Measurements from ENCODE around the gene MLN.

MLN gene

GRCh38 chr6:33790379-33790778, 13.4 kb downstream of the MLN start:
- DNase-seq (ENCODE audit: low read depth in 1 of 2, low spot score in 1 of 2) = no peak

- no peak for DNase-seq (ENCODE audit: low read depth in 1 of 2, low spot score in 1 of 2)
Measured at GRCh38 chr6:33789550-33789895, 14.3 kb downstream of the MLN start.

GRCh38 chr6:33788694-33789549, 14.9 kb downstream of the MLN start, which contains the start of gene LEMD2:
TSS of gene LEMD2 (minus strand) at chr6:33789130. CDS start at chr6:33789116, 14 bp downstream.
- peak; percentile 89 to 94 for DNase-seq (ENCODE audit: low read depth in 1 of 2, low spot score in 1 of 2)

- peak in 1 of 2 donors; percentile 37 for DNase-seq (ENCODE audit: low read depth in 1 of 2, low spot score in 1 of 2)
Measured at GRCh38 chr6:33787954-33788693, 15.7 kb downstream of the MLN start.

DNA sequence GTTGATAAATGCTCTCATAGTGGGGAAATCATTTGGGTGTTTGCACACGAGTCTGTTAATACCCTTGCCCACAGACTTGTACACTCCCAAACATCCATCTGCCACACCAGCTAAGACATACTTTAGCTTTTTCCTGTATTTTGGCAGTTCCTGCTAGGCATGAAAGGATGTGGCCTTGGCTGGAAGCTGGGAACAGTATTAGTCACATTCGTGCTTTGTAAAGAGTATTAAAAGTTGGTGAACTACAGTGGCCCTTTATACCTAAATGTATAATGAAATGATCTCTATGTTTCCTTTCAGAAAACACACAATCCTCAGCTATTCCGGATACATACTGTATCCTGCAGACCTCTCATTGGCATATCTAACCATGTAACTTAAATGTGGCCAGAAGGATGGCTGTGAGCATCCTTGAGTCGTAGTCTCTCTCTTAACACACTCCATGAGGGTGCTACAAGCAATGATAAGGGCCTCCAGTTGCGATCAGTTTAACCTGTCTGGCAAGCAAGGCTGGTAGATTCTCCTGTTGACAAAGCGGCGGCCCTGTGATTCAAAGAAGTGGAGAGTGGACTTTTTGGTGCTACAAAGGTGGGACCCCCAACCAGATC, 16.4 kb downstream of the MLN start:
- no peak for DNase-seq (ENCODE audit: low read depth in 1 of 2, low spot score in 1 of 2)

- DNase-seq (ENCODE audit: low read depth in 1 of 2, low spot score in 1 of 2) = no peak
Measured at GRCh38 chr6:33786736-33787135, 17.1 kb downstream of the MLN start.

- no peak for DNase-seq (ENCODE audit: low read depth in 1 of 2, low spot score in 1 of 2)
Measured at GRCh38 chr6:33785778-33786177, 18.0 kb downstream of the MLN start.

- DNase-seq (ENCODE audit: low read depth in 1 of 2, low spot score in 1 of 2) = no peak
Measured at GRCh38 chr6:33784787-33785186, 19.0 kb downstream of the MLN start.

DNA sequence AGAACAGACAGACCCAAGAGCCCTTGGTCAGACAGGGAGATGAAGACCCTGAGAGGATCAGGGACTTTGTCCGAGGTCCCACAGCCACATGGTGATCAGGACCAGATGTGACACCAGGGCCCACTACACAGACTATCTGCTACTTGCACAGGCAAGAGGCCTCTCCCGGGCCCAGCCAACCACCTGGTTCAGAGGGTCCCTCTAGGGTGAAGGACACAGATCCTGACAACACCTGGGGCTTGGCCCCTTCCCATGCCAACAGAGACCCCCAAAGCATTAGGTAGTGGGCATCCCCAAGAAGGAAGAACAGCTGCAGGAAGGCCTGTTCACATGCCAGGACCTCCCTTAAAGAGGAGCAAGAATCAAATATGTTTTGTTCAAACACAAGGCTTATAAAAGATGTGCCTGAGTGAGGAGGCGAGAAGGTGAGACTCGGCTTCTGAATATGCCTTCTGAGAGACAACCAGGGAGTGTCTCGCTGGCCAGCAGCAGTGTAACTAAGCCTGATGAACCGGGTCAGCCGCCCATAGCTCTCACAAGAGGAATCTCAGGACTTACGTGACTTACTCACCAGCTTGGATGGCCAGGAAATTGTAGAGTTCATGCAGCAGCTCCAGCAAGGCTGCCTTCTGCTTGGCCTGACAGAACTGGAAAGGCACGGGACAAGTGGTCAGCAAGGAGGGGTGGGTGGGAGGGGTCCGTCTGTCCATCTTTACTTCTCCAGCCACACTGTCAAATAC, 19.9 kb downstream of the MLN start:
- DNase-seq (ENCODE audit: low read depth in 1 of 2, low spot score in 1 of 2) = no peak

DNA sequence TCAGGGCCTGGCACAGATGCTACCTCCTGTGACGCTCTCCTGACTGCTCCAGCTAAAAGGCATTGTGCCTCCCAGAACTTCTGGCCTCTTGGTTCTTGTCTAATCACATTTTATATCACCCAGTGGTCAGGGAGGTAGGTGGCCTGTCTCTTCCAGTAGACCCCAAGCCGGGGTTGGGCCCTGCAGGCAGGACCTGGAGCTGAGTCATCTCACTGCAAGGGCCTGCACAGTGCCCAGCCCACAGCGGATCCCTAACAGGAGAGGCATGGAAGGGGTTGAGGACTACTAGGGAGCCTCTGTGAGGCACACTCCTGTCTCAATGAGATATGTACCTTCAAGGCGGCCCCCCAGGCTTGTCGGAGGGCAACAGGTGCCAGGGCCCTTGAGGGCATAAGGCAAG, 21.2 kb downstream of the MLN start:
- DNase-seq (ENCODE audit: low read depth in 1 of 2, low spot score in 1 of 2) = no peak

DNA sequence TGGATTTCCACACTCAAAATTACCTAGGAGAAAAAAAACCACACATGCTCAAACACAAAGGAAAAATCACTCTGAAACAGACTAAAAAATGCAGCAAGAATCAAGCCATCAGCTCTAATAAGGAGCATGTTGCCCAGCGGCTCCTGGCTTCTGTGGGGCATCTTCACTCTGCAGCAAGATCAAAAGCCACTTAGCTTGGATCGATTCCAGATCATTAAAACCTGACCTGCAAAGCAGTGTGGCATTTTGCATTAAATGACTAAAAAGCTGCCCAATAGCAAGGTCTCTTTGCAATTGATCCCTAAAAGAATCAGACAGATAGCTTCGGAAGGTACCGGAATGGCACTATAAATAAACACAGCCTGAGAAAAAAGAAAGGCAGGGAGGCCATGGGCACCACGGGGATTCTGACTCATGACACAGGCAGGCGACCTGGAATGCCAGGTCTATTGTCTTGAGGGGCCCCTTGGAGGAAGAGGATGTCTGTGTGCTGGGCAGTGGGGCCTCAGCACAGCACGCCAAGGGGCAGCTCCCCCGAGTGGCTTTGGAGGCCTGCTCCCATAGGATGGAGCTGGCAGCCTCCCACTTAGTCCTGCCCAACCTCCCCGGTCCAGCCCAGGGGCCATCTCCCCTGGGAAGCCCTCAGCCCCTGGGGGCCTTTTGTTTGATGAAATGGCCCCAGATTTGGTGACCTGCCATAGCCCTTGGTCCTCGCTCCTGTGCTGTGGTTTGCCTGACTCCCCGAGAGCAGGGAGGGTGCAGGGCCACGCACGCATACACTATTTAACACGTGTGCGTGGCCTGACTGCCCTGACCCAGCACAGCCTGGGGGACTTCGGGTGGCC, 22.4 kb downstream of the MLN start:
- no peak for DNase-seq (ENCODE audit: low read depth in 1 of 2, low spot score in 1 of 2)

- no peak for DNase-seq (ENCODE audit: low read depth in 1 of 2, low spot score in 1 of 2)
Measured at GRCh38 chr6:33779895-33780294, 23.9 kb downstream of the MLN start.

GRCh38 chr6:33779290-33779689, 24.5 kb downstream of the MLN start:
- no peak for DNase-seq (ENCODE audit: low read depth in 1 of 2, low spot score in 1 of 2)

DNA sequence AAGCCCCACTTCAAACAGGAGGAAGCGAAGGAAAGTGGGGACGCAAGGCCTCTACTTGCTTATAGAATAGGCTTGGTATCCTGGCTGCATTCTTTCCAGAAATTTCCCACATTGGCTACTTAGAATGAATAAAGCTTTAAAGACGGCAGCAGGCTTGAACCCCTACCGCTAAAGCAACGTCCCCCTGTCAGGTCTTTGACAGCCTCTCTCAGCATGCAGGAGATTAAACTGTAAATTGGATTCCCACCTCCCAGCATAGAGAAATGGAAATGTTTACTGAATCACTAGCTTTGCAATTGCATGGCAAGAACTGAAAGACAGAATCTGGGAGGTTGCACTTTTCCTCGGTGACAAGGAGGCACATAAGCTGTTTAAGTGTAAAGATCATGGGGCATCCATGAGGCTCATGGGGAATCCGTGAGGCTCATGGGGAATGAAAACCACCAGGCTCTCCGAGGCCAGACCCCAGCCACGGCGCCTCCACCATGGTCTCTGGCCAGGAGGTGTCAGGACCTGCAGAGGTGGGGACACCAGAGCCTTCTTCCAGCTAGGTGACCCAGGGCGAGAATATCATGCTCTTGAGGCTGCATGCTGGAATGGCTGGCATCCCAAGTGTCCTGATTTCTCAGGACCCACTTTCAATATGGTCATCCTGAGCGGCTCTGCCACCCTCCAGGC, 25.2 kb downstream of the MLN start:
- DNase-seq (ENCODE audit: low read depth in 1 of 2, low spot score in 1 of 2) = no peak

DNA sequence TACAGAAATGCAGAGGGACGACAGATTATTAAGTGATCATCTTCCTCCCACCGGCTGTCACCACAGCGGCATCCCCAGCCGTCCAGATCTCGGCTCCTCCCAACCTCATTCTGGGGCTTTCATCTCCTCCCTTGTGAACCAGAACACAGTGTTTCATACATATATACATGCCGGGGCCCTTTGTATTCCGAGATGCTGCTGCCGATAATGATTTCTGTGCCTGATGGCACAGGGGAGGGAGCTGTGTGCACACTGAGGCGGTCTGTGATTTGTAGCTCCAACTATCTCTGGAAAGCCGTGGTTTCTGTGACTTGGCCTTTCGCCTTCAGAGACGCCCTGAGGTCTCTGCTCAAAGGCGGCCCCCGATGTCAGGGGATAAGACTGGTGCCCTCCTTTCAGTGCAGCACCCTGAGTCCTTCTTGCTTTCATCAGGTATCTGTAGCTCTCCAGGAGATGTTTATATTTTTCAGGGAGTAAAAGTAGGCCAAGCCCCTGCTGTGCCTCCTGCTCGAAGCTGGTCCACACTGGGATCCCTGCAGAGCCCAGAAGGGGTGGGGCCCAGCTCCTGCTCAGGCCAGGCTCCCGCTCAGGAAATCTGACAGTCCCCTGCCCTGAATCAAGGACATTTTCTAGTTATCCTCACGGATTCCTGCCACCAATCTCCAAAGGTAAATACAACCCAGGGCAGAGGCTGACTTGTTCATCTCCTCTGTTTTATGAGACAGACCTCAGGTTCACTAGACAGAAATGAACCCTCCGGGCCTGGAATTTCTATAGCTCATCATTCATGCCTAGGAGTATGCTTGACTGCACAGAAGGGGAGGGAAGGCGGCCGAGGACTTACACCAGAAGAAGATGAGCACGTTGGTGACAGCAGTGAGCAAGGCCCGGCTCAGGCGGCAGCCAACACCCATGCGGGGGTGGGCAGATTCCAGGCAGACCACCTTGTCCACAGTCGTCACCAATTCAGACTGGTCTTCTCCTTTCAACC, 26.1 kb downstream of the MLN start:
- DNase-seq (ENCODE audit: low read depth in 1 of 2, low spot score in 1 of 2) = no peak

- DNase-seq (ENCODE audit: low read depth in 1 of 2, low spot score in 1 of 2) = no peak
Measured at GRCh38 chr6:33776764-33777163, 27.0 kb downstream of the MLN start.

- no peak for DNase-seq (ENCODE audit: low read depth in 1 of 2, low spot score in 1 of 2)
Measured at GRCh38 chr6:33776186-33776585, 27.6 kb downstream of the MLN start.

DNA sequence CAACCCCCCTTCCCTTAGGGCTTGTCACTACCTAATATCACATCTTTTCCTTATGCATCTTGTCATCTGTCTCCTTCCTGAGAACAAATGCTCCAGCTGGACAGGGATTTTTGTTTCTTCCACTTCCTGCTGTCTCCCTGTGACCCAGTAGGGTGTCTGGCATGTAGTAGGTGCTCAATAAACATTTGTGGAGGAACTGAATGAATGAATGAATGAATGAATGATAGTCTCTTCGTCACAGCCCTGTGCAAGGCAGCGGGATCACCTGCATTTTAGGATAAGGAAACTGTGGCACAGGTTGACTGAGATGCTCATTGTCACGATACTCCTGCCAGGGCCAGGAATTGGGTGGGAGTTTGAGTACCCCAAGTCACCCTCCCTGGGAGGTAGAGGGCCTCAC, 29.0 kb downstream of the MLN start:
- no peak for DNase-seq (ENCODE audit: low read depth in 1 of 2, low spot score in 1 of 2)
